Heart left ventricle (tissue), 16 donors: ENCODE measurements around the gene CYB5R4. TPM values are rescaled to one million over a fixed set of nuclear protein-coding genes. Genes with fewer than 3 reads are reported as not detected.
"Not testable (repeated sequence)": the region's sequence is repeated elsewhere in the genome, so short reads cannot be mapped to it uniquely, and the experiment has no call there.

Experiments used
- ATAC-seq, 4 donors: fragments of 200-7000 bp; cut with Tn5 transposase; one replicate each; pipeline ENCODE4 v1.9.1; 2020 to 2022; ENCODE audit warnings: moderate library complexity in 4 of 4, mild to moderate bottlenecking in 3 of 4, moderate number of reproducible peaks in 1 of 4
- DNase-seq, 5 donors: peaks; one replicate each; pipeline ENCODE4 v3.0.0-alpha.2; 2020
- H3K27ac ChIP-seq, 12 donors: fragments of 200-600 bp; sonication (generic) in 4 of 12; one replicate each; pipeline versions ENCODE4 v1.5.0 to v1.8.0; 2016 to 2022; ENCODE audit warnings: mild to moderate bottlenecking in 2 of 12
- H3K27me3 ChIP-seq, 9 donors: fragments of 200-600 bp; sonication (generic) in 2 of 9; one replicate each; pipeline versions ENCODE4 v1.5.1 to v1.8.0; 2016 to 2022; ENCODE audit warnings: mild to moderate bottlenecking in 3 of 9
- H3K36me3 ChIP-seq, 9 donors: fragments of 200-600 bp; sonication (generic) in 2 of 9; one replicate each; pipeline versions ENCODE4 v1.5.0 to v1.8.0; 2018 to 2022; ENCODE audit warnings: mild to moderate bottlenecking in 2 of 9
- H3K4me1 ChIP-seq, 12 donors: fragments of 200-600 bp; sonication (generic) in 4 of 12; one replicate each; pipeline versions ENCODE4 v1.5.0 to v1.8.0; 2016 to 2022; ENCODE audit warnings: mild to moderate bottlenecking in 3 of 12
- H3K4me3 ChIP-seq, 12 donors: fragments of 200-600 bp; sonication (generic) in 4 of 12; one replicate each; pipeline versions ENCODE4 v1.5.0 to v1.8.0; 2017 to 2022; ENCODE audit warnings: mild to moderate bottlenecking in 9 of 12, moderate library complexity in 4 of 12
- H3K9me3 ChIP-seq, 12 donors: fragments of 200-600 bp; sonication (generic) in 4 of 12; one replicate each; pipeline versions ENCODE4 v1.5.0 to v1.8.0; 2016 to 2022; ENCODE audit warnings: mild to moderate bottlenecking in 1 of 12
- CTCF ChIP-seq, 12 donors: fragments of 200-600 bp; sonication (generic) in 4 of 12; IDR thresholded peaks; one replicate each; pipeline versions ENCODE4 v1.5.0 to v1.8.0; 2018 to 2022; ENCODE audit warnings: antibody characterized with exemption in 12 of 12, mild to moderate bottlenecking in 5 of 12
- POLR2A ChIP-seq, 2 donors: fragments of 450-650 bp; IDR thresholded peaks; one replicate each; pipeline ENCODE4 v1.6.1; 2017; ENCODE audit warnings: antibody characterized with exemption in 2 of 2, mild to moderate bottlenecking in 2 of 2, moderate library complexity in 2 of 2
- WGBS, 4 donors: extraction: QIAGEN DNeasy Blood & Tissue Kit in 2 of 4; methylation state at CpG; one replicate each; pipeline versions ENCODE4 v1.1.5 to v1.1.7; 2013 to 2018; 5-methylcytosine and 5-hydroxymethylcytosine counted together
- intact Hi-C, 10 donors: fragments of 100-400 bp; cut with DNase I; formaldehyde crosslinking; loops; one replicate each; pipeline versions ENCODE4 v1.11.1 to v1.14.2; 2022
- polyA plus RNA-seq, 2 donors: library from polyadenylated mRNA; stranded (reverse); fragments of 200-250 nt; gene quantifications; one replicate each; pipeline ENCODE4 v1.2.3, GENCODE V29; 2013
- total RNA-seq, 9 donors: library from RNA; depleted of rRNA in 2 of 9; stranded (reverse); fragments of >200 nt in 2 of 9; fragmentation: NEBNext Ultra II Directional in 3 of 9; extraction: Animal tissue kit (Norgen Biotek cat#: 25700) in 3 of 9; gene quantifications; one replicate each; pipeline versions ENCODE4 v1.1.0 to v1.2.4, GENCODE V29; 2016 to 2023
- donor health status: ischemic (EF 13 %, LVEDD 7.1; RV severe dilation, severe dysfunction).
- donor health status: healthy with polysubstance abuse.
- donor health status: DM: no; HTN: yes; CAD: no.
- donor health status: DM: no; HTN: no; CAD: no.
- donor health status: ischemic (EF 25% LVEDD 6.9; RV normal size, moderate dysfunction).
- donor health status: ischemic (EF 25% LVEDD 5.7; RV mildly dilated, moderate dysfunction).
- donor health status: healthy.
- donor health status: DM: yes; HTN: yes; CAD: no.
- donor health status: ischemic (EF 35%, LVEDD 5.7; RV mildly dilated, moderate dysfunction).
- donor health status: nonischemic (EF 11% LVEDD 7.7; RV severe dilation, severe dysfunction).
- donor health status: DM: yes; HTN: yes; CAD: no.
- donor health status: PGD.
- donor health status: ischemic (EF 29% LVEDD 5.4; RV normal size, mild dysfunction).
- donor health status: nonischemic (EF 23%, LVEDD 6.1; RV moderate dilation, normal function).

CYB5R4 gene
- total and polyA plus RNA-seq, 11 donors, result 1.3 to 29.0 (median 15.6) TPM

- H3K9me3 ChIP-seq, result peaks cover 0 to 31% (median 0%) of the 10 kb centered on the region in 12 donors
- H3K27ac ChIP-seq, result no peak overlapping the region
- TF ChIP-seq CTCF (IDR thresholded peaks at IDR 0.05) (no peak), POLR2A (IDR thresholded peaks at IDR 0.05) (no peak)
- intact Hi-C loops, result no loop called here
- H3K27me3 ChIP-seq, result no peaks in the 10 kb centered on the region
- H3K36me3 ChIP-seq, result peaks cover 0 to 6% (median 0%) of the 10 kb centered on the region in 9 donors
- no peaks in the 10 kb centered on the region for H3K4me1 ChIP-seq
- no peak overlapping the region for H3K4me3 ChIP-seq
- WGBS, 4 donors, result 63 to 72% (median 70%) methylated on average over 2 of the region's 2 CpGs
- ATAC-seq (no peak), DNase-seq (no peak)
Observed at GRCh38 chr6:83948851-83949250, 89.4 kb downstream of the CYB5R4 start.

- 93 to 99% (median 97%) methylated on average over 2 of the region's 2 CpGs for WGBS, 4 donors
- H3K9me3 ChIP-seq, result peaks cover 0 to 24% (median 0%) of the 10 kb centered on the region in 12 donors
- H3K4me1 ChIP-seq, H3K27ac ChIP-seq, H3K4me3 ChIP-seq, H3K27me3 ChIP-seq, ATAC-seq, DNase-seq, intact Hi-C loops: not testable (repeated sequence)
- H3K36me3 ChIP-seq, result peaks cover 0 to 27% (median 18%) of the 10 kb centered on the region in 9 donors
Observed at GRCh38 chr6:83951423-83951822, 91.9 kb downstream of the CYB5R4 start.

- ATAC-seq, result no peak
- H3K36me3 ChIP-seq, result peaks cover 0 to 35% (median 23%) of the 10 kb centered on the region in 9 donors
- no peak overlapping the region for H3K27ac ChIP-seq
- no peak for DNase-seq
- H3K27me3 ChIP-seq, result no peaks in the 10 kb centered on the region
- no peaks in the 10 kb centered on the region for H3K4me1 ChIP-seq
- no peak for TF ChIP-seq CTCF (IDR thresholded peaks at IDR 0.05)
- TF ChIP-seq POLR2A (IDR thresholded peaks at IDR 0.05), result no peak
- WGBS, 4 donors, result 74 to 82% (median 76%) methylated on average over 3 of the region's 3 CpGs
- H3K4me3 ChIP-seq, result no peak overlapping the region
- intact Hi-C loops, result no loop called here
- peaks cover 0 to 10% (median 0%) of the 10 kb centered on the region in 12 donors for H3K9me3 ChIP-seq
Observed at GRCh38 chr6:83952830-83953229, 93.3 kb downstream of the CYB5R4 start.

- Histone ChIP-seq H3K36me3 (peaks cover 0 to 41% (median 33%) of the 10 kb centered on the region in 9 donors), H3K4me3 (no peak overlapping the region), H3K9me3 (peaks cover 0 to 7% (median 0%) of the 10 kb centered on the region in 12 donors), H3K27me3 (no peaks in the 10 kb centered on the region), H3K27ac (no peak overlapping the region), H3K4me1 (no peaks in the 10 kb centered on the region)
- no peak for ATAC-seq
- no peak for DNase-seq
- intact Hi-C loops, result no loop called here
- TF ChIP-seq POLR2A (IDR thresholded peaks at IDR 0.05) (no peak), CTCF (IDR thresholded peaks at IDR 0.05) (no peak)
- WGBS, 4 donors, result 87 to 94% (median 93%) methylated on average over 2 of the region's 2 CpGs
Observed at GRCh38 chr6:83954371-83954770, 94.9 kb downstream of the CYB5R4 start.

- no peak for TF ChIP-seq CTCF (IDR thresholded peaks at IDR 0.05)
- TF ChIP-seq POLR2A (IDR thresholded peaks at IDR 0.05), result no peak
- Histone ChIP-seq H3K4me3 (no peak overlapping the region), H3K27ac (no peak overlapping the region), H3K27me3 (no peaks in the 10 kb centered on the region), H3K9me3 (peaks cover 0 to 3% (median 0%) of the 10 kb centered on the region in 12 donors), H3K4me1 (no peaks in the 10 kb centered on the region), H3K36me3 (peaks cover 0 to 75% (median 58%) of the 10 kb centered on the region in 9 donors)
- DNase-seq (no peak), ATAC-seq (no peak)
- intact Hi-C loops, result no loop called here
- WGBS, 4 donors, result 70 to 83% (median 80%) methylated on average over 3 of the region's 3 CpGs
Observed at GRCh38 chr6:83958241-83958685, 98.8 kb downstream of the CYB5R4 start.
